Muscle of leg (tissue), 11 donors: ENCODE measurements around the gene SLC16A12. TPM values are rescaled to one million over a fixed set of nuclear protein-coding genes. Genes with fewer than 3 reads are reported as not detected.
"Not testable (repeated sequence)": the region's sequence is repeated elsewhere in the genome, so short reads cannot be mapped to it uniquely, and the experiment has no call there.

ENCODE experiments used
- DNase-seq: peaks from one replicate; pipeline ENCODE4 v3.0.0; 2013
- H3K27ac ChIP-seq: one replicate; pipeline ENCODE4 v1.5.1; 2013; ENCODE audit warnings: mild to moderate bottlenecking, low read length, control low read depth
- H3K27me3 ChIP-seq: one replicate; pipeline ENCODE4 v1.6.1; 2013; ENCODE audit warnings: low read length; ENCODE audit not compliant: control insufficient read depth, insufficient read depth
- H3K36me3 ChIP-seq: one replicate; pipeline ENCODE4 v1.6.1; 2013; ENCODE audit warnings: low read length; ENCODE audit not compliant: control insufficient read depth, insufficient read depth
- H3K4me1 ChIP-seq: one replicate; pipeline ENCODE4 v1.6.1; 2013; ENCODE audit warnings: low read length; ENCODE audit not compliant: control insufficient read depth, insufficient read depth
- H3K4me3 ChIP-seq: one replicate; pipeline ENCODE4 v1.5.1; 2013; ENCODE audit warnings: low read length, control low read depth
- H3K9me3 ChIP-seq: replicated peaks from 2 replicates; pipeline ENCODE4 v1.6.1; 2013; ENCODE audit warnings: low read depth, low read length; ENCODE audit not compliant: control insufficient read depth
- WGBS: methylation state at CpG from one replicate; pipeline ENCODE4 v1.1.5; 2013; ENCODE audit warnings: missing lambda C conversion rate; ENCODE audit not compliant: insufficient coverage; 5-methylcytosine and 5-hydroxymethylcytosine counted together
- polyA plus RNA-seq, 8 donors: library from polyadenylated mRNA; unstranded; fragments of 120-200 nt; gene quantifications; one replicate each; pipeline versions ENCODE4 v1.2.1 to v1.2.3, GENCODE V29; 2013; ENCODE audit warnings: inconsistent platforms in 1 of 8, low replicate concordance in 1 of 8; ENCODE audit not compliant: insufficient read length in 8 of 8, insufficient read depth in 1 of 8
- total RNA-seq: library from RNA; stranded (reverse); fragments of 120-200 nt; gene quantifications from one replicate; pipeline ENCODE4 v1.2.4, GENCODE V29; 2013

Gene SLC16A12
- total and polyA plus RNA-seq, 9 donors, result 0.67 to 2.3 (median 1.5) TPM

DNA sequence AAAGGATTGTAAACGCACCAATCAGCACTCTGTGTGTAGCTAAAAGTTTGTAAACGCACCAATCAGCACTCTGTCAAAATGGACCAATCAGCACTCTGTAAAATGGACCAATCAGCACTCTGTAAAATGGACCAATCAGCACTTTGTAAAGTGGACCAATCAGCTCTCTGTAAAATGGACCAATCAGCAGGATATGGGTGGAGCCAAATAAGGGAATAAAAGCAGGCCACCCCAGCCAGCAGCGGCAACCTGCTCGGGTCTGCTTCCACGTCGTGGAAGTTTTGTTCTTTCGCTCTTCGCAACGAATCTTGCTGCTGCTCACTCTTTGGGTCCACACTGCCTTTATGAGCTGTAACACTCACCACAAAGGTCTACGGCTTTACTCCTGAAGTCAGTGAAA is 123.1 kb downstream of the SLC16A12 start:
- 89% methylated on average over 9 of the region's 10 CpGs for WGBS
- not testable (repeated sequence) for H3K4me3 ChIP-seq, H3K27ac ChIP-seq, H3K36me3 ChIP-seq, DNase-seq, H3K9me3 ChIP-seq, H3K27me3 ChIP-seq
- H3K4me1 ChIP-seq, result peaks cover 16% of the 10 kb centered on the region

DNA sequence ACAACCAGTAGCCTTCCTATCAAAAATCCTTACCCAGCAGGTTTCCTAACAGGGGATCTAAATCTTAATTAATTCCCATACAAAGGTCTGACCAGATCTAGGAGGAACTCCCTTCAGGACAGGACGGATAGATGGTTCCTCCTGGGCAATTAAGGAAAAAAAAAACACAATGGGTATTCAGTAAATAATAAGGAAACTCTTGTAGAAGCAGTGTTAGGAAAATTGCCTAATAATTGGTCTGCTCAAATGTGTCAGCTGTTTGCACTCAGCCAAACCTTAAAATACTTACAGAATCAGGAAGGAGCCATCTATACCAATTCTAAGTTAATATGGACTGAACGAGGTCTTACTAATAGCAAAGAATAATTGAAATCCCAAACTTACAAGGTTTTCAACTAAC is 124.3 kb downstream of the SLC16A12 start:
- WGBS, result 83% methylated on average over 1 of the region's 2 CpGs
- peaks cover 11% of the 10 kb centered on the region for H3K4me1 ChIP-seq
- H3K27me3 ChIP-seq, DNase-seq, H3K27ac ChIP-seq, H3K9me3 ChIP-seq, H3K4me3 ChIP-seq, H3K36me3 ChIP-seq: not testable (repeated sequence)

DNA sequence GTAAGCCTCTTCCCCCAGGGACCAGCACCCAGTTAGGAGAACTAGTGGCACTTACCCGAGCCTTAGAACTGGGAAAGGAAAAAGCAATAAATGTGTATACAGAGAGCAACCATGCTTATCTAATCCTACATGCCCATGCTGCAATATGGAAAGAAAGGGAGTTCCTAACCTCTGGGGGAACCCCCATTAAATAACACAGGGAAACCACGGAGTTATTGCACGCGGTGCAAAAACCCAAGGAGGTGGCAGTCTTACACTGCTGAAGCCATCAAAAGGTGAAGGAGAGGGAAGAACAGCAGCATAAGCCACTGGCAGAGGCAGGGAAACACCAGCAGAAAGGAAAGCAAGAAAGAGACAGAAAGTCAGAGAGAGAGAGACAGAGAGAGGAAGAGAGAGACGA is 124.8 kb downstream of the SLC16A12 start:
- WGBS, result no CpG with 5 or more reads among the region's 5 CpGs
- H3K4me3 ChIP-seq, H3K36me3 ChIP-seq, H3K27me3 ChIP-seq, H3K9me3 ChIP-seq, H3K27ac ChIP-seq, H3K4me1 ChIP-seq, DNase-seq: not testable (repeated sequence)

DNA sequence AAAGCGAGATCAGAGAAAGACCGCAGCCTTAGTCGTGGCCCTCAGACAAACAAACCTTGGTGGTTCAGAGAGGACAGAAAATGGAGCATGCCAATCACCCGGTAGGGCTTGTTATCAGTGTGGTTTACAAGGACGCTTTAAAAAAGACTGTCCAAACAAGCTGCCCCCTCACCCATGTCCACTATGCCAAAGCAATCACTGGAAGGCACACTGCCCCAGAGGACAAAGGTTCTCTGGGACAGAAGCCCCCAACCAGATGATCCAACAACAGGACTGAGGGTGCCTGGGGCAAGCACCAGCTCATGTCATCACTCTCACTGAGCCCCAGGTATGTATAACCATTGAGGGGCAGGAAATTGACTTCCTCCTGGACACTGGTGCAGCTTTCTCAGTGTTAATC is 126.1 kb downstream of the SLC16A12 start:
- WGBS, result 96% methylated on average over 4 of the region's 5 CpGs
- H3K4me1 ChIP-seq, H3K27me3 ChIP-seq, H3K9me3 ChIP-seq, DNase-seq, H3K4me3 ChIP-seq, H3K27ac ChIP-seq: not testable (repeated sequence)
- H3K36me3 ChIP-seq, result peaks cover 13% of the 10 kb centered on the region

DNA sequence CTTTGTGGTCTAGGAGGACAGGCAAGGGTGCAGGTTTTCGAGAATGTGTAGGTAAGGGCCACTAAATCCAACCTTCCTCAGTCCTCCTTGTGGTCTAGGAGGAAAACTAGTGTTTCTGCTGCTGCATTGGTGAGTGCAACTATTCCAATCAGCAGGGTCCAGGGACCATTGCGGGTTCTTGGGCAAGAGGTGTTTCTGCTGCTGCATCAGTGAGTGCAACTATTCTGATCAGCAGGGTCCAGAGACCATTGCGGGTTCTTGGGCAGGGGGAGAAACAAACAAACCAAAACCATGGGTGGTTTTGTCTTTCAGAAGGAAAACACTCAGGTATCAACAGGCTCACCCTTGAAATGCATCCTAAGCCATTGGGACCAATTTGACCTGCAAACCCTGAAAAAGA is 127.6 kb downstream of the SLC16A12 start:
- H3K27ac ChIP-seq, H3K4me1 ChIP-seq, H3K9me3 ChIP-seq, H3K4me3 ChIP-seq, DNase-seq, H3K27me3 ChIP-seq: not testable (repeated sequence)
- WGBS, result 100% methylated on average over 2 of the region's 3 CpGs
- peaks cover 23% of the 10 kb centered on the region for H3K36me3 ChIP-seq

DNA sequence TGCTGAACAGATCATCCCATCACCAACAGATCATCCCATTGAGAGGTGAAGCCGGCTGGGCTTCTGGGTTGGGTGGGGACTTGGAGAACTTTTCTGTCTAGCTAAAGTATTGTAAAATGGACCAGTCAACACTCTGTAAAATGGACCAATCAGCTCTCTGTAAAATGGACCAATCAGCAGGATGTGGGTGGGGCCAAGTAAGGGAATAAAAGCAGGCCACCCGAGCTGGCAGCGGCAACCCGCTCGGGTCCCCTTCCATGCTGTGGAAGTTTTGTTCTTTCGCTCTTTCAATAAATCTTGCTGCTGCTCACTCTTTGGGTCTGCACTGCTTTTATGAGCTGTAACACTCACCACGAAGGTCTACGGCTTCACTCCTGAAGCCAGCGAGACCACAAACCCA is 129.2 kb downstream of the SLC16A12 start:
- not testable (repeated sequence) for H3K27me3 ChIP-seq, H3K4me1 ChIP-seq, H3K9me3 ChIP-seq, H3K27ac ChIP-seq, H3K4me3 ChIP-seq, DNase-seq
- 95% methylated on average over 8 of the region's 9 CpGs for WGBS
- H3K36me3 ChIP-seq, result peaks cover 26% of the 10 kb centered on the region

DNA sequence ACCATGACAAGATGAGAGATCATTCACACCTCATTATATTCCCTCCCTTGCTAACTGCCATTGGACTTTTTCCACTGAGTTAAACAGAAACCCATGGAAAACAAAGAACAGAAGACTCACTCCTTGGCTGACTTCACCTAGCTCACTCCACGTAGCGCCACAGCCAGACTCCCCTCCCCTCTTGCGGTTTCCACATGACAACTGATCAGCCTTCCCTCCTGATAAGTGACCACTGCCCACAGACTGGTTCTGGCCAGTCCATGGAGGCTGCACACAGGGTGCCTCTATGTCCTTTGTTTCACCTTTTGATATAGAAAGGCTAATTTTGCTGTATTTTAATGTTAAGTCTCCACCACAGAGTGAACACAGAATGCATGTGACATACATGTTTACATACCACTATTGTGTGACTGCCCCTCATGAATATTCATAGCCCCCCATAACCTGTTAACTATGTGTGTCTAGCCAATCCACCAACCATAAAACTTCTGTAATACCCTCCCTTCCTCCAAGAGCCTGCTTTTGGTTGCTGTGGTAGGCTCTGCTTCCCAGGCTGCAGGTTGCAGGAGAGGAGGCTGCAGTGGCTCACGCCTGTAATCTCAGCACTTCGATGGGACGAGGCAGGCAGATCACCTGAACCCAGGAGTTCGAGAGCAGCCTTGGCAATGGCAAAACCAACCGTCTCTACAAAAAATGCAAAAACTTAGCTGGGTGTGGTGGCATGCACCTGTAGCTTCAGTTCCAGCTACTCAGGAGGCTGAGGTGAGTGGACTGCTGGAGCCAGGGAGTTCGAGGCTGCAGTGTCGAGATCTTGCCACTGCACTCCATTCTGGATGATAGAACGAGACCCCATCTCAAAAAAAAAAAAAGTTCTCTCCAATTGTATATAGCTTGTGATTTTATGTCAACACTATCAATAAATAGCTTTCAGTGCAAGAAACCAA is 131.0 kb downstream of the SLC16A12 start:
- Histone ChIP-seq H3K4me1 (no peaks in the 10 kb centered on the region), H3K27ac (no peak overlapping the region), H3K9me3 (no peaks in the 10 kb centered on the region), H3K27me3 (no peaks in the 10 kb centered on the region), H3K36me3 (peaks cover 28% of the 10 kb centered on the region), H3K4me3 (no peak overlapping the region)
- WGBS, result 79% methylated on average over 8 of the region's 11 CpGs
- peak; percentile 69 for DNase-seq

DNA sequence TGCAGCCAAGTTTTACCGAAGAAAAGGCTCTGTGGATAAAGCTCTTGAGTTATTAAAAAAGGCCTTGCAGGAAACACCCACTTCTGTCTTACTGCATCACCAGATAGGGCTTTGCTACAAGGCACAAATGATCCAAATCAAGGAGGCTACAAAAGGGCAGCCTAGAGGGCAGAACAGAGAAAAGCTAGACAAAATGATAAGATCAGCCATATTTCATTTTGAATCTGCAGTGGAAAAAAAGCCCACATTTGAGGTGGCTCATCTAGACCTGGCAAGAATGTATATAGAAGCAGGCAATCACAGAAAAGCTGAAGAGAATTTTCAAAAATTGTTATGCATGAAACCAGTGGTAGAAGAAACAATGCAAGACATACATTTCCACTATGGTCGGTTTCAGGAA is 132.4 kb downstream of the SLC16A12 start:
- no peak overlapping the region for H3K4me3 ChIP-seq
- no peak overlapping the region for H3K27ac ChIP-seq
- no peaks in the 10 kb centered on the region for H3K27me3 ChIP-seq
- H3K9me3 ChIP-seq, result no peaks in the 10 kb centered on the region
- H3K36me3 ChIP-seq, result peaks cover 28% of the 10 kb centered on the region
- WGBS, result no CpG with 5 or more reads among the region's 2 CpGs
- DNase-seq, result no peak
- no peaks in the 10 kb centered on the region for H3K4me1 ChIP-seq

DNA sequence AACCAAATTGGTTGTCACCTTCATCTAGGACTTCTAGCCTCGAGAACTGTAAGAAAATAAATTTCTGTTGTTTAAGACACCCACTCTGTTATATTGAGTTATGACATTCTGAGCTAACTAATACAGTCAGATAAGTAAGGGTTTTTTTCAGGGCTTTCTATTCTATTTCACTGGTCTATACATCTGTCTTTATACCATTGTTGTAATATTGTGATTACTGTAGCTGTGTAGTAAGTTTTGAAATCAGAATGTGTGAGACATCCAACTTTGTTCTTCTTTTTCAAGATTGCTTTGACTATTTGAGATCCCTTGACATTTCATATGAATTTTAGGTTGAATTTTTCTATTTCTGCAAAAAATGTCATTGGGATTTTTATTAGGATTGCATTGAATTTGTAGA is 135.4 kb downstream of the SLC16A12 start:
- H3K4me1 ChIP-seq, result peaks cover 5% of the 10 kb centered on the region
- H3K4me3 ChIP-seq, result no peak overlapping the region
- H3K27me3 ChIP-seq, result no peaks in the 10 kb centered on the region
- WGBS, result no CpG with 5 or more reads among the region's 1 CpG
- H3K27ac ChIP-seq, result no peak overlapping the region
- DNase-seq, result no peak
- peaks cover 35% of the 10 kb centered on the region for H3K36me3 ChIP-seq
- H3K9me3 ChIP-seq, result peaks cover 5% of the 10 kb centered on the region

DNA sequence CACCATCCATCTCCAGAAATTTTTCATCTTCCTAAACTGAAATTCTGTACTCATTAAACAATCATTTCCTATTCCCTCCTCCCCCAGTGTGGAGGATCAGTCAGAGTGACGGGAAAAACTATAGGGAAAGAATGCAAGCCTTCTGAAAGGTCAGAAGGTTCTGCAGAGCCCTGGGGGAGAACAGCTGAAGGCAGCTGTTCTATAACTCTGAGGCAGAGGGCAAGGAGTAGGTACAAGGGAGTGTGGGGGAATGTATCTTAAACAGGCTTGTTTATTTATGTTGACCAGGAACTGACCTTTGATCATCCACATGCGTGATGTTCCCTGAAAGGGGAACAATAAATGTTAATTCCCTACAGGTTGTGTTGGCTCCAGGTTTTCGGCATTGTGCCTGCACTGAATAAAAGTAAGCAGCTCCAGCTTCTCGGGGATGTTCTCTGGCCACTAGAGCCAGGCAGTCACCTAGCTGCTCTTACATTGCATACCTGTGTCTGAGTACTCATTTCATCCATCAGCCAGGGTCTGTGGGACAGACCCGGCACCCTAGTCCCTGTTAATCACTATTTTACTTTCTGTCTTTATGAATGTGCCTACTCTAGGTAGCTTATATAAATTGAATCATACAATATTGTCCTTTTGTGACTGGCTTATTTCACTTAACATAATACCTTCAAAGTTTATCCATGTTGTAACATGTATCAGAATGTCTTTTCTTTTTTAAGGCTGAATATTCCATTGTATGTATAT is 137.2 kb downstream of the SLC16A12 start:
- Histone ChIP-seq H3K9me3 (peaks cover 5% of the 10 kb centered on the region), H3K4me1 (peaks cover 6% of the 10 kb centered on the region), H3K27me3 (no peaks in the 10 kb centered on the region), H3K36me3 (peaks cover 24% of the 10 kb centered on the region), H3K4me3 (no peak overlapping the region), H3K27ac (no peak overlapping the region)
- peak; percentile 68 for DNase-seq
- 6% methylated on average over 2 of the region's 5 CpGs for WGBS
